GM13976 (cell line): Measurements from ENCODE around the gene IGF2.

Experiments used
- DNase-seq: peaks from one replicate; pipeline ENCODE4 v3.0.0; 2012; ENCODE audit warnings: low spot score
- CTCF ChIP-seq: IDR thresholded peaks from 2 replicates; pipeline ENCODE4 v1.5.1; 2012; ENCODE audit warnings: borderline replicate concordance, mild to moderate bottlenecking; ENCODE audit not compliant: insufficient read depth; ENCODE audit errors: extremely low read depth, missing control alignments, control extremely low read depth
- in situ Hi-C: fragments of 300-500 bp; cut with MboI; formaldehyde crosslinking; loops from one replicate; pipeline ENCODE4 v1.12.0; 2022; ENCODE audit warnings: low sequenced_read_pairs, mixed read lengths, inconsistent platforms; ENCODE audit not compliant: unreplicated experiment

Gene IGF2

GRCh38 chr11:2096011-2096918, 42.9 kb downstream of the IGF2 start:
- TF ChIP-seq CTCF = no peak
- in situ Hi-C loops = no loop called here
- no peak for DNase-seq

GRCh38 chr11:2095542-2095941, 43.6 kb downstream of the IGF2 start:
- in situ Hi-C loops = no loop called here
- no peak for DNase-seq
- TF ChIP-seq CTCF = no peak

- TF ChIP-seq CTCF = no peak
- in situ Hi-C loops = no loop called here
Observed at GRCh38 chr11:2095198-2095520, 44.0 kb downstream of the IGF2 start.

GRCh38 chr11:2094354-2095197, 44.6 kb downstream of the IGF2 start:
- no peak for TF ChIP-seq CTCF
- DNase-seq = no peak
- in situ Hi-C loops = no loop called here

More at GRCh38 chr11:2095198-2095520, 44.0 kb downstream of the IGF2 start:
- no peak for DNase-seq

- in situ Hi-C loops = no loop called here
- no peak for TF ChIP-seq CTCF
- DNase-seq = peak; percentile 40
Observed at GRCh38 chr11:2093575-2094353, 45.4 kb downstream of the IGF2 start.

GRCh38 chr11:2092956-2093412, 46.2 kb downstream of the IGF2 start:
- TF ChIP-seq CTCF = no peak
- in situ Hi-C loops = no loop called here
- DNase-seq = no peak
